HG03064 (cell line): ENCODE results near the gene OSER1.

ENCODE experiments used
- ATAC-seq: cut with Tn5 transposase; IDR thresholded peaks from one replicate; pipeline ENCODE4 v1.9.1; 2021; ENCODE audit warnings: low read depth; ENCODE audit not compliant: unreplicated experiment

Gene OSER1

GRCh38 chr20:44228465-44229258 lies 18.1 kb upstream of the OSER1 start:
- ATAC-seq, result no peak

DNA sequence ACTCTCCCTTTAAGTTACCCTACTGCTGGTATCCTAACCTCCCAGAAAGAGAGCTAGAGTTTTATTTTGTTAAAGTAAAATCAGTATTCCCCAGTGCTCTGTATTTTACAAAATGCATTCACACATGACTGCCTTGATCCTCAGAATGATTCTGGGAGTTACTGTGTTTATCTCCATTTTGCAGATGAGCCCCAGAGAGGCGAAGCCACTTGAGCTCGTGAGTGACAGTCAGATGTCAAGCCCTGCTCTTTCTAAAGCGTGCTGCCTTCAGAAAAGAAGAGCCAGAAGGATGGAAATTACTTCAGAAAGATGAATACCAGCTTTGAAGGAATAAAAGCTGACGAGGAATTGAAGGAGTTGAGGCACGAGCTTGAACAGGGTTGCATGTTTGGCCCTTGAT lies 14.1 kb upstream of the OSER1 start:
- no peak for ATAC-seq

GRCh38 chr20:44223721-44224120 lies 13.2 kb upstream of the OSER1 start:
- no peak for ATAC-seq

- ATAC-seq, result no peak
Observed at GRCh38 chr20:44222633-44223368, 12.2 kb upstream of the OSER1 start.

DNA sequence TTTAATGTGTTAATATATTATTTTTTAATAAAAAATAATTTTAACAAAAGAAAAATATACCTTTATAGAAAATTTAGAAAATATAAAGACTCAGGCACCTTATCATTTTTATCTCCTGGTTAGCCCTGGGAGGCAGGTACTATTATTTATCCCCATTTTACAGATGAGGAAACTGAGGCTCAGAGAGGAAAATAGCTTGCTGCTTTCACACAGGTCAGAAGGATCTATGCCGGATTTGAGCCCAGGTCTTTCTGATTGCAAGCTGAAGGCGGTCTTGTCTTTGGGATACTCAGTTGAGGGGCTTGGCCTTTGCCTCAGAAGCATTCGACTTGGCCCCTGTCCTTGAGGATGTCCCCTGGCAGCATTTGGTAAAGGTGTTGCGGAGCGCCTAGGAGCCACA lies 11.5 kb upstream of the OSER1 start:
- ATAC-seq, result no peak

- no peak for ATAC-seq
Observed at GRCh38 chr20:44221368-44221954, 10.9 kb upstream of the OSER1 start.

- ATAC-seq, result no peak
Observed at GRCh38 chr20:44219791-44220190, 9.2 kb upstream of the OSER1 start.

DNA sequence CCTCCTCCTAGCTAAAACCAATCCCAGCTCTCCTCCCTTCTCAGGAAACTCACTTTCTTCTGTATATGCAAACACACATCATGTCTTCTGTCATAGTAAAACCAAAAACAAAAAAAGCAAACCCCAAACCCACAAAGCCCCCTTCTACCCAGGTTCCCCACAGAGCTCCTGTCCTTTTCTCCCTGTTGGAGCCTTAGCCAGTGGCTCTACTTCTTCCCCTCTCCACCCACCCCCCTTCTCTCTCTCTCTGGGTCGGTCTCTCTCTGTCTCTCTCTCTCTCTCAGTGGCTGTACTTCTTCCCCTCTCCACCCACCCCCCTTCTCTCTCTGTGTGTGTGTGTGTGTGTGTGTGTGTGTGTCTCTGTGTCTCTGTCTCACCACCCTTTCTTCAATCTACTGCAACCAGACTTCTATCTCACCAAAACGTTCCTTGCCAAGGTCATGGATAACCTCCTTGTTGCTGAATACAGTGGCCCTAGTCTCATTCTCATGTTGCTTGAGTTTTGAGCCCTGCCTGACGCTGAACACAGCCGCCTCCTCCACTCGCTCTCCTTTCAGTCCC lies 8.7 kb upstream of the OSER1 start:
- ATAC-seq, result no peak

DNA sequence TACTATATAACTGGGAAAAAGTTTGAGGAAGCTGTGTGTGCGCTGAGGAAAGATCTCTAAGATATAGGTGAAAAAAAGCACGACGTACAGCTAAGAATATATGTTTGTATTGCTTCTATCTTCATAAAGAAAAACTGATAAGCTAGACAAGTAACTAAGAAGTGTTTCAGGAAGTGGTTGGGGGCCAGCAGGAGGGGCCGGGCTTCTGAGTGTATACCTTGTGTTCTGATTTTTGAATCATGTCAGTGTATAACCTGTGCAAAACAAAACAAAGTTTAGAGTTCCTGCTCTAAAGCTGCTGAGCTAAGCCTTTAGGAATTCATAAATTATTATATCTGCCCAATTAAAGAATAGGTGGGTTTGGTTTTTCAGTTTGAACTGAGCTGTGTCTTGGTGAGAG lies 7.9 kb upstream of the OSER1 start:
- ATAC-seq, result no peak

GRCh38 chr20:44217342-44218092 lies 6.9 kb upstream of the OSER1 start:
- no peak for ATAC-seq

GRCh38 chr20:44215125-44215524 lies 4.6 kb upstream of the OSER1 start:
- no peak for ATAC-seq

- ATAC-seq, result no peak
Observed at GRCh38 chr20:44212792-44213191, 2.2 kb upstream of the OSER1 start.

- ATAC-seq, result peak; percentile 19
Observed at GRCh38 chr20:44211177-44212039, 837 bp upstream of the OSER1 start.

GRCh38 chr20:44209686-44210405 lies 725 bp downstream of the OSER1 start:
- ATAC-seq, result no peak

GRCh38 chr20:44208770-44209169 lies 1.8 kb downstream of the OSER1 start:
- ATAC-seq, result no peak

GRCh38 chr20:44208165-44208564 lies 2.4 kb downstream of the OSER1 start:
- ATAC-seq, result no peak

DNA sequence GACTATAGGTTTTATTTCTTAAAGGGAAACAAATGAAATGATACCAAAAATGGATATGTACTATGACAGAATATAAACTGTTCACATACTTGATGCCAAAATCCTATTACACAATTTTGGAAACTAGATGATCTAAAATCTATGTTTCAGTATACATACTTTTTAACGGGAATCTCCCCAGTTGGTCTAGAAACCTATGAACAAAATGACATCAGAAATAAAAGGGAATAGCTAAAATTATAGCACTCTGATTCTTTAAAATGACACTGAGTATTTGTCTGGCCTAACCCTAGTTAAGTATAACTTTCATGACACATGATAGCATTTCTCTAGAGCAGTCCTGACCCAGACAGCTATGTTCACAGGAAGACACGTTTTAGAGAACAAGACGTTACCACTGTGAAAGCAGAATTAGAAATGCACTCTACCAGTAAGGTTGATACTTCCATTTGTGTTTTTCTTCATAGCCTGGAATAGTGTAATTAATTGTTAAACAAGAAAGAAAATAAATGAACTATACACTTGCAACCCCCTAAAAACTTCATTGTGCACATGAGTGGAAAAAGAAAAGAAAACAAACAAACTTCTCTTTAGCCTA lies 3.3 kb downstream of the OSER1 start:
- no peak for ATAC-seq

- ATAC-seq, result no peak
Observed at GRCh38 chr20:44206132-44206531, 4.4 kb downstream of the OSER1 start.

- no peak for ATAC-seq
Observed at GRCh38 chr20:44204832-44205215, 5.7 kb downstream of the OSER1 start.
